Dermis microvascular lymphatic vessel endothelial cell (primary cell): Measurements from ENCODE around the gene FXYD2. TPM values are rescaled to one million over a fixed set of nuclear protein-coding genes. Genes with fewer than 3 reads are reported as not detected.

Experiments used
- DNase-seq, 2 donors: peaks; one replicate each; pipeline versions ENCODE4 v3.0.0 to v3.0.0-alpha.2; 2010; ENCODE audit warnings: low read depth in 2 of 2
- total RNA-seq: library from RNA; depleted of rRNA; stranded (reverse); fragments of >200 nt; gene quantifications from 2 replicates; pipeline ENCODE4 v1.2.1, GENCODE V29; 2014

Gene FXYD2
- total RNA-seq, 1 donor from 2014 or later, result 0.64 TPM

- DNase-seq, result no peak
These were observed 33.3 kb upstream of the FXYD2 start for GRCh38 chr11:117857734-117858414.

DNA sequence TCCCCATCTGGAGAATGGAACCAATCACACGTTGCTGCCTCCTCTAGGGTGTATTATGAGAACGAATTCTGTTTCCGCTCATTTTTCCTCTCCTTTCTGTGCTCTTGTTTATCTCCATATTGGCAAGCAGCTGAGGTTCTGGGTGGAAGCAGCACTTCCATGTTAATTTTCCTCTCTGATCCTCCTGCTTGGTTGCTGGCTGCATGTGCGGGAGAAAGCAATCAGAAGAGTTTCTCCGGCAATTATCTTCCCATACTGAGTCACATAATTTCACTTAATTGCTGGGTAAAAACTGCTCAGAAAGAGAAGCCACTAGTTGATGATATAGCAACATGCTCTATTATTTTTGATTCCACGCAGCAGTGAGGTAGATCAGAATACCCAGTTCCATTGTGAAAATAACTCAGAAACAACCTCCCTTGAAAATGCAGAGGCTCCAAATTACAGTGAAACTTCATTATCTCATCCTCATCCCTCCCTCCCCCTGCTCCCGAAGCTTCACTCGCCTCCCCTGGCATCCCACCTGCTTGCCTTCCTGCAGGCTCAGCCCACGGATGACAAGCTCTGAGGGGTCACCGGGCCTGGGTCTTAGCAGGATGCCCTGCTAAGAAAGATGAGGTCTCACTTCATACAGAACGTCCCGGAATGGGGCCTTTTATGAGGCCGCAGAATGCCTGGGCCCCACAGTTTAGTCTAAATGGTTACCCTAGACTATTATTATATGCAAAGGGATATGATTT lies 31.5 kb upstream of the FXYD2 start:
- no peak for DNase-seq

DNA sequence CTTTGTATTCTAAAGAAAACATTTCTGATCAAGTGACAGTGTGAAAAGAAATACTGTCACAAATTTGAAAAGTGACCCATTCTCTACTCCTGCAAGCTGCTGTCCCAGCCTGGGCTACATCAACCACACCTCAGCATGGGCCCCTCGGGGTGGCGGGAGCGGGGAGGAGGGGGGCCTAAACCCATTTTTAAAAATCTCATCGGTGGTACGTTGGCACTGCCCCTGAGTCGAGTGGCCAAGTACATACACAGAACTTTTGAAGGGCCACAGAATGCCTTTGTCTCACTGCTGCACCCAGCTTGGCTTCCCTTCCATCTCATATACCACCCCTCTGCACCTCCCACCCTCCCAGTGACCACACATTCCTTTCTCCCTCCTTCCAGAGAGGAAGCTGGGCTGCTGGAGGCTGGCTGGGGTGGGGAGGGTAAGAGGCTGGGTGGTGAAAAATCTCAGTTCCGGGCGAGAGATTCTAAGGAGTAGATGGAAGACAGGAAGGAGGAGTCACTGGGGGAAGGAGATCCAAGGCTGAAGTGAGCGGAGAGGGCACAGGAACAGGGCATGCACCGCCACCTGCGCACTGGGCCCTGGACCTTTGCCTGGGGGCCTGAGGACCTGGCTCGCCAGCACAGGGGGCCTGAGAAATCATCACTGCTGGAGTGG lies 30.8 kb upstream of the FXYD2 start:
- no peak for DNase-seq

GRCh38 chr11:117852309-117852708 lies 27.8 kb upstream of the FXYD2 start:
- no peak for DNase-seq

DNA sequence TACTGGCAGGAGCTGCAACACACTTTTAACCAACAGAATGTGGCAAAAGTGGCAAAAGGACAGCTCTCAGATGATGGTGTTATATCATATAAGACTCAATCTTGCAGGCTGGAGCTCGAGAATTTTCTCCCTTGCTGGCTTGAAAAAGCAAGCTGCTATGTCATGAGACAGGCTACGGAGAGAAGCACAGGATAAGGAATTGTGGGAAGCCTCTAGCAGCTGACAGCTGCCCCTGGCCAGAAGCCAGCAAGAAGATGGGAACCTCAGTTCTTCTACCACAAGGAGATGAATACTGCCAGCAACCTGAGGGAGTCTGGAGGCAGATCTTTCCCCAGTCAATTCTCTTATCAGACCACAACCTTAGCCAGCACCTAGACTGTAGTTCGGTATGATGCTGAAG lies 27.3 kb upstream of the FXYD2 start:
- no peak for DNase-seq

GRCh38 chr11:117851106-117851505 lies 26.6 kb upstream of the FXYD2 start:
- no peak for DNase-seq

GRCh38 chr11:117849781-117850414 lies 25.4 kb upstream of the FXYD2 start:
- DNase-seq, result no peak

GRCh38 chr11:117843666-117844484 lies 19.3 kb upstream of the FXYD2 start:
- peak; percentile 50 to 67 for DNase-seq

DNA sequence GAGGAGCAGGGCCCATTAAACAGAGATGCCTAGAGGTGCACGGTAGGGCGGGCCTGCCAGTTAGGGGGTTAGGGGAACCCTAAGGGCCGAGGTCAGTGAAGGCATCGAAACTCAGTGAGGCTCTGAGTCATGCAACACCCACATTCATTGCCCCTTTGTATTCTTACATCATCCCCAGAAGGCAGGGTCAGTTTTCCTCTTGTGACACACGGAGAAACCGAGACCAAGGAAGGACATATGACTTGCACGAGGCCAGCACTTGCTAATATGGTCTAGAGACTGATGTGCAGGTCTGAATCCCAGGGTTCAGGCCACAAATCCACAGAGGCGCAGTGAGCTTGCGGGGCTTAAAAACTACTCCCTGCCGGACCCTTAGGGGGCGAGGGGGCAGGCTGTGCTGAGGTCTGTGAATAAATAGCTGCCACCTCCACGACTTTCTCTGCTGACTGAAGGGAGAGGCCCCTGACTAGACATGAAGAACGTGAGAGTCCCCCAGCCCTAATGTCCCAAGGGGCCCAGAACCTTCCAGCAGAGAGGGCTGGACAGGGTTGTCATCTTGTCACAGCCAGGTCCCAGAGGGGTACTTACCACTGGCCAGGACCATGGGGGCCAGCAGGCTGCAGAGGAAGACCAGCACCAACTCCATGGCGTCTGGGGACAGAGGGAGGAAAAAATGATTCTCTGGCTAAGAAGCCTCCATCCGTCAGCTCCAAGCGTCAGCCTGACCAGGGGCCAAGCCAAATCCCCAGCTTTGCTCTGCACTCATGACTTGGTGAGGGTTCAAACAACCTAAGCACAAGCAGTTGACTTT lies 17.8 kb upstream of the FXYD2 start:
- no peak for DNase-seq

DNA sequence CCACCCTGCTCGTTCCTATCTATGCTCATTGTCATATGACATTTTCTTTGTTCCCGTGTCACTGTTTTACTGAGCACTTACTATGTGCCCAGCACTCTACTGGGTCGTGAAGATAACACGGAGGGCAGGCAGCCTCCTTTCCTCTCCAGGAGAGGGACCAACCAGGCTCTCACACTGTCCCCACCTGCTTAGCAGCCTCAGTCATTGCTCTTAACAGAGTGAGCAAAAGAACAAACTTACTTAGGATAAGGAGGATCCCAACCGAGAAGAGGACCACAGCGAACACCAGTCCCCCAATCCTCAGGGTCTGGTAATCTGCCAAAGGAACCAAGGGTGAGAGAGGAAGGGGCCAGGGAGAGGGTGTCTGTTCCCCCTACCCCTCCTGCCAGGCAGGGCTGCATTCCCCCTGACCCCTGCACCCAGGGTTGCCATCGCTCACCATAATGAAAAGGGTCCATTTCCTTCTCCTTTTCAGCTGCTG lies 17.0 kb upstream of the FXYD2 start:
- no peak for DNase-seq

DNA sequence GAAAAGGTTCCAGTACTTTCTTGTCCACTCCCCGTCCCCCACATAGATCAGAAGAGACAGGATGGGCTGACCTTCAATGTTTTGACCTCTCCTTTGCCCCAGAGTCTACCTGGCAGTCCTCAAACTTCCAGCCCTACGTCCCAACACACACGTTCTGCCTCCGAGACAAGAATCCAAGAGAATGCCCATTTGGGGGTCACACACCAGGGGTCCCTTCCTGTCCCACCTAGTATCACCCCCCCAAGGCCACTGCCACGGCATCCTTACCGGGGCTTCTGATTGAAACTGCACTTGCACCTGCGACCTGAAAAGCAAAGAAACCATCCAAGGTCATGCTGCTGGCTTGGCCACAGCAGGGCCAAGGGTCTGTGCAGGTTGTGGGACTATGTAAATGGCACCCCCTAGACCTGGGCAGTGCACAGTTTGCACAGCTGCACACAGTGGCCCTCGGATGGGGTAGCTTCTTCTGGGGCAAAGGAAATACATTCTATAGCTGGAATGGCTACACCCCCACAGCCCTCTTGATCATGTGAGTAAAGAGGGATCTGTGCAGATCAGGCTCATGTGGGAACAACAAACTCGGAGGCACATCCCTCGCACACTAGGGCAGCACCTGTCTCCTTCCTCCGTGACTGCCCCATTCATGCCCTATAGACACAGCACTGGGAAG lies 16.5 kb upstream of the FXYD2 start:
- DNase-seq, result no peak

GRCh38 chr11:117839936-117840813 lies 15.6 kb upstream of the FXYD2 start:
- no peak for DNase-seq

- DNase-seq, result no peak
These were observed 14.9 kb upstream of the FXYD2 start for GRCh38 chr11:117839380-117839881.

DNA sequence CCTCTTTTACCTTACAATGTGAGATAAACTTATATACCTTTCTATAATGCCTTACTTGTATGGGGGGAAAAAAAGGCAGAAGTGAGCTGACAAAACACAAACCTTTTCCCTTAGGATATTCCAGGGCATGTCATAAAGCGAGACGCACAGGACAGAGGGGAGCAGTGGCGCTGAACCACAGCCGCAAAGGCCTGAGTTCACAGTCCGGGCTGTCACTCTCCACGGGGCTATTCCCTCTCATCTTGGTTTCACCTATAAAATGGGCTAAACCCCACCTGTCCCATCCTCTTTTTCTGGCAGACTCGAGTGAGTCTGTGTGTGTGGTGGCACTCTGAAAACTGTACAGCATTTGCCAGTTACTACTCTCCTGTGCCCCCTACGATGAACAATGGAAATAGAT lies 14.4 kb upstream of the FXYD2 start:
- no peak for DNase-seq

DNA sequence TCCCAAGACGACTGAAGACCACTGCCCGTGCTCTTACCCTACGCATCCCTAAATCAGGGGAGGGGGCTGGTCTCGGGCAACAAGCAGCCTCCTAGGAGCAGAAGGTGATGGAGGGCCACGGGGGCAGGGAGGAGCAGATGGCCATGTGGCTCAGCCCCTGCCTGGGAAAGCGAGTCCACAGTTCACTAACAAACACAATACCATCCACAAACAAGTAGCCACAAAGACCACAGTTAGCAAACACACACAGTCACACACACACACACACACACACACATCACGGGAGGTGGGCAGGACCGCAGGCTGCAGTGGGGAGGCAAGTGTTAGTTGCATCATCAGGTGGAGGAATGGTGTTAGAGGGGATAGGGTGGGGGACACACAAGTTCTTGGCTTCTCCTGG lies 13.2 kb upstream of the FXYD2 start:
- DNase-seq, result no peak

- DNase-seq, result no peak
These were observed 12.7 kb upstream of the FXYD2 start for GRCh38 chr11:117837070-117837776.

GRCh38 chr11:117836077-117836960 lies 11.8 kb upstream of the FXYD2 start:
- DNase-seq, result no peak
